ENCODE data around the gene RREB1. TPM values are rescaled to one million over a fixed set of nuclear protein-coding genes. Genes with fewer than 3 reads are reported as not detected.

Gene RREB1
- polyA plus RNA-seq, 2 of the 4 experiments (the other 2 are of a cell fraction) = 2.2 to 5.0 TPM

- CTCF ChIA-PET = no interaction called here
- Histone ChIP-seq H3K4me3 (no peak overlapping the region), H3K4me1 (peaks cover 7% of the 10 kb centered on the region; the same call in 1 of the 3 replicates), H3K27ac (no peak overlapping the region), H3K4me2 (no peak overlapping the region), H3K9me3 (no peaks in the 10 kb centered on the region)
- FAIRE-seq (no peak), ATAC-seq (no peak), DNase-seq (ENCODE audit: low read depth in 1 of 2, low spot score in 1 of 2) (no peak)
- 88% methylated on average over 7 of the region's 7 CpGs for WGBS (ENCODE audit: missing lambda C conversion rate)
- no peak for TF ChIP-seq ZNF302 (CRISPR knock-in tag; IDR thresholded peaks at IDR 0.05)
- TF ChIP-seq JUN (IDR thresholded peaks at IDR 0.05) = no peak
- TF ChIP-seq FOXS1 (CRISPR knock-in tag; IDR thresholded peaks at IDR 0.05) = no peak
- TF ChIP-seq E2F6 (IDR thresholded peaks at IDR 0.05; ENCODE audit: borderline replicate concordance, low read depth) = no peak
- TF ChIP-seq CHD2 (IDR thresholded peaks at IDR 0.05; ENCODE audit: low read length, partially characterized antibody) = no peak
- no peak for TF ChIP-seq TP53 (CRISPR knock-in tag; IDR thresholded peaks at IDR 0.05)
- no peak for TF ChIP-seq ZFP36 (IDR thresholded peaks at IDR 0.05; ENCODE audit: borderline replicate concordance, partially characterized antibody)
- no peak for TF ChIP-seq RCOR1 (IDR thresholded peaks at IDR 0.05; ENCODE audit: low read depth, low read length)
- TF ChIP-seq CBX8 (IDR thresholded peaks at IDR 0.05) = no peak
- TF ChIP-seq USF2 (IDR thresholded peaks at IDR 0.05) = no peak
- POLR2A ChIA-PET = no interaction called here
Observed at GRCh38 chr6:7121700-7122241, 14.0 kb downstream of the RREB1 start.

GRCh38 chr6:7122684-7123083 lies 14.9 kb downstream of the RREB1 start:
- no peak for DNase-seq (ENCODE audit: low read depth in 1 of 2, low spot score in 1 of 2)
- ChIA-PET POLR2A (no interaction called here), CTCF (no interaction called here)
- FAIRE-seq = no peak
- H3K9me3 ChIP-seq = no peaks in the 10 kb centered on the region
- ATAC-seq = no peak
- peaks cover 7% of the 10 kb centered on the region; the same call in 1 of the 3 replicates for H3K4me1 ChIP-seq
- H3K4me2 ChIP-seq = no peak overlapping the region
- 92% methylated on average over 3 of the region's 3 CpGs for WGBS (ENCODE audit: missing lambda C conversion rate)
- TF ChIP-seq ZSCAN20 (CRISPR knock-in tag; IDR thresholded peaks at IDR 0.05) (no peak), MAX (IDR thresholded peaks at IDR 0.05) (no peak), RAD21 (conservative IDR thresholded peaks at IDR 0.05 in 1 of 2, IDR thresholded peaks at IDR 0.05 in 1 of 2) (no peak), HMGXB4 (CRISPR knock-in tag; IDR thresholded peaks at IDR 0.05; ENCODE audit: borderline replicate concordance) (no peak), NFE2L2 (conservative IDR thresholded peaks at IDR 0.05; ENCODE audit: low read length) (no peak), E2F6 (IDR thresholded peaks at IDR 0.05; ENCODE audit: borderline replicate concordance, low read depth) (no peak), BCL3 (IDR thresholded peaks at IDR 0.05) (no peak), EHMT2 (IDR thresholded peaks at IDR 0.05; ENCODE audit: low read depth) (no peak), RFX5 (IDR thresholded peaks at IDR 0.05) (no peak), NR3C1 (IDR thresholded peaks at IDR 0.05) (no peak), POLR2AphosphoS2 (conservative IDR thresholded peaks at IDR 0.05; ENCODE audit: low read length) (no peak), ZC3H11A (IDR thresholded peaks at IDR 0.05) (no peak), MAZ (IDR thresholded peaks at IDR 0.05; ENCODE audit: borderline replicate concordance, low read depth, low read length) (no peak), CTCF (IDR thresholded peaks at IDR 0.05) (no peak), FOXS1 (CRISPR knock-in tag; IDR thresholded peaks at IDR 0.05) (no peak), MAFK (IDR thresholded peaks at IDR 0.05; ENCODE audit: partially characterized antibody) (no peak), EHF (CRISPR knock-in tag; IDR thresholded peaks at IDR 0.05) (no peak), TP53 (CRISPR knock-in tag; IDR thresholded peaks at IDR 0.05) (no peak), ELK1 (IDR thresholded peaks at IDR 0.05; ENCODE audit: low read depth, low read length) (no peak)
- H3K27ac ChIP-seq = no peak overlapping the region
- no peak overlapping the region for H3K4me3 ChIP-seq
